ENCODE measurements around the gene GALNT3.

Gene GALNT3

GRCh38 chr2:165743442-165743841 lies 50.6 kb downstream of the GALNT3 start:
- DNase-seq (ENCODE audit: low read depth, low spot score) = no peak

GRCh38 chr2:165725421-165725820 lies 68.6 kb downstream of the GALNT3 start:
- no peak for DNase-seq (ENCODE audit: low read depth, low spot score)

GRCh38 chr2:165720511-165720910 lies 73.5 kb downstream of the GALNT3 start:
- DNase-seq (ENCODE audit: low read depth, low spot score) = no peak

- DNase-seq (ENCODE audit: low read depth, low spot score) = no peak
Observed at GRCh38 chr2:165718610-165719210, 75.3 kb downstream of the GALNT3 start.

GRCh38 chr2:165716091-165716490 lies 78.0 kb downstream of the GALNT3 start:
- no peak for DNase-seq (ENCODE audit: low read depth, low spot score)

- DNase-seq (ENCODE audit: low read depth, low spot score) = no peak
Observed at GRCh38 chr2:165706960-165707487, 87.0 kb downstream of the GALNT3 start.

- no peak for DNase-seq (ENCODE audit: low read depth, low spot score)
Observed at GRCh38 chr2:165701147-165701546, 92.9 kb downstream of the GALNT3 start.

- no peak for DNase-seq (ENCODE audit: low read depth, low spot score)
Observed at GRCh38 chr2:165700531-165700930, 93.5 kb downstream of the GALNT3 start.

GRCh38 chr2:165699946-165700345 lies 94.1 kb downstream of the GALNT3 start:
- DNase-seq (ENCODE audit: low read depth, low spot score) = no peak

- DNase-seq (ENCODE audit: low read depth, low spot score) = no peak
Observed at GRCh38 chr2:165698444-165698884, 95.6 kb downstream of the GALNT3 start.

GRCh38 chr2:165697748-165698443 lies 96.2 kb downstream of the GALNT3 start:
- DNase-seq (ENCODE audit: low read depth, low spot score) = no peak

Measured in activated CD4-positive, CD25-positive, alpha-beta regulatory T cell treated with anti-CD3 and anti-CD28 coated beads, Interleukin-2, amount 50 U/mL, for 16 hours (primary cell).